ENCODE results near the gene RLN1.

GRCh38 chr9:5355817-5356216, 16.1 kb upstream of the RLN1 start:
- TF ChIP-seq CTCF (IDR thresholded peaks at IDR 0.05; ENCODE audit: insufficient read depth, low read depth, low read length) (no peak), EZH2 (IDR thresholded peaks at IDR 0.05; ENCODE audit: insufficient read depth, low read length) (no peak)

All from astrocyte (in vitro differentiated cells and primary cell).